ENCODE measurements around the gene AFTPH.

AFTPH gene

GRCh38 chr2:64523666-64524603, at the start of gene AFTPH:
TSS of gene AFTPH (plus strand) at chr2:64524328. CDS start at chr2:64551475, 27,147 bp downstream.
- DNase-seq (ENCODE audit: low read depth), result peak; percentile 99

- no peak for DNase-seq (ENCODE audit: low read depth)
Measured at GRCh38 chr2:64474636-64475035, 49.5 kb upstream of the AFTPH start.

- no peak for DNase-seq (ENCODE audit: low read depth)
Measured at GRCh38 chr2:64477037-64477436, 47.1 kb upstream of the AFTPH start.

GRCh38 chr2:64477979-64478378, 46.1 kb upstream of the AFTPH start:
- DNase-seq (ENCODE audit: low read depth), result no peak

GRCh38 chr2:64478502-64479230, 45.5 kb upstream of the AFTPH start:
- DNase-seq (ENCODE audit: low read depth), result no peak

GRCh38 chr2:64479259-64480117, 44.6 kb upstream of the AFTPH start:
- DNase-seq (ENCODE audit: low read depth), result no peak

- no peak for DNase-seq (ENCODE audit: low read depth)
Measured at GRCh38 chr2:64481665-64482064, 42.5 kb upstream of the AFTPH start.

GRCh38 chr2:64482243-64482642, 41.9 kb upstream of the AFTPH start:
- no peak for DNase-seq (ENCODE audit: low read depth)

GRCh38 chr2:64482765-64483504, 41.2 kb upstream of the AFTPH start:
- DNase-seq (ENCODE audit: low read depth), result no peak

GRCh38 chr2:64485331-64485730, 38.8 kb upstream of the AFTPH start:
- DNase-seq (ENCODE audit: low read depth), result no peak

- DNase-seq (ENCODE audit: low read depth), result no peak
Measured at GRCh38 chr2:64485961-64486360, 38.2 kb upstream of the AFTPH start.

- DNase-seq (ENCODE audit: low read depth), result no peak
Measured at GRCh38 chr2:64487256-64488049, 36.7 kb upstream of the AFTPH start.

GRCh38 chr2:64488050-64488974, 35.8 kb upstream of the AFTPH start:
- peak; percentile 71 for DNase-seq (ENCODE audit: low read depth)

- DNase-seq (ENCODE audit: low read depth), result no peak
Measured at GRCh38 chr2:64489081-64489751, 34.9 kb upstream of the AFTPH start.

- no peak for DNase-seq (ENCODE audit: low read depth)
Measured at GRCh38 chr2:64491426-64491825, 32.7 kb upstream of the AFTPH start.

- no peak for DNase-seq (ENCODE audit: low read depth)
Measured at GRCh38 chr2:64492272-64492671, 31.9 kb upstream of the AFTPH start.

- no peak for DNase-seq (ENCODE audit: low read depth)
Measured at GRCh38 chr2:64492821-64493220, 31.3 kb upstream of the AFTPH start.

GRCh38 chr2:64493788-64494187, 30.3 kb upstream of the AFTPH start:
- no peak for DNase-seq (ENCODE audit: low read depth)

GRCh38 chr2:64498438-64498837, 25.7 kb upstream of the AFTPH start:
- DNase-seq (ENCODE audit: low read depth), result no peak
